Activated CD8-positive, alpha-beta memory T cell treated with anti-CD3 and anti-CD28 coated beads, Interleukin-2, amount 50 U/mL, for 48 hours (primary cell): Measurements from ENCODE around the gene COQ9.
"Not testable (repeated sequence)": the region's sequence is repeated elsewhere in the genome, so short reads cannot be mapped to it uniquely, and the experiment has no call there.

Source experiments
- DNase-seq: peaks from one replicate; pipeline ENCODE4 v3.0.0-alpha.2; 2020

Gene COQ9

GRCh38 chr16:57447186-57447962 lies at the start of gene COQ9, which contains the start of gene CIAPIN1:
Gene COQ9 (plus strand): TSS chr16:57447479. CDS start chr16:57447506, 27 bp downstream.
Gene CIAPIN1 (minus strand): TSS chr16:57447385. CDS start chr16:57440928, 6,457 bp downstream.
- peak; percentile 95 for DNase-seq

- not testable (repeated sequence) for DNase-seq
Measured at GRCh38 chr16:57397493-57397892, 49.8 kb upstream of the COQ9 start.

GRCh38 chr16:57401943-57402640 lies 45.2 kb upstream of the COQ9 start:
- DNase-seq: no peak

GRCh38 chr16:57403965-57404817 lies 43.1 kb upstream of the COQ9 start, which contains the start of gene CCL17:
Gene CCL17 (plus strand): TSS chr16:57404767. CDS start chr16:57413933, 9,166 bp downstream.
- DNase-seq: no peak

GRCh38 chr16:57405097-57405496 lies 42.2 kb upstream of the COQ9 start:
- no peak for DNase-seq

GRCh38 chr16:57406881-57407280 lies 40.4 kb upstream of the COQ9 start:
- DNase-seq: no peak

GRCh38 chr16:57407521-57408353 lies 39.5 kb upstream of the COQ9 start:
- no peak for DNase-seq

GRCh38 chr16:57409065-57409464 lies 38.2 kb upstream of the COQ9 start:
- DNase-seq: no peak

- no peak for DNase-seq
Measured at GRCh38 chr16:57409870-57410587, 37.2 kb upstream of the COQ9 start.

GRCh38 chr16:57411362-57411976 lies 35.8 kb upstream of the COQ9 start:
- no peak for DNase-seq

GRCh38 chr16:57412584-57412983 lies 34.7 kb upstream of the COQ9 start:
- no peak for DNase-seq

GRCh38 chr16:57413301-57413730 lies 34.0 kb upstream of the COQ9 start:
- no peak for DNase-seq

- no peak for DNase-seq
Measured at GRCh38 chr16:57413733-57414132, 33.5 kb upstream of the COQ9 start.

GRCh38 chr16:57416084-57416483 lies 31.2 kb upstream of the COQ9 start:
- no peak for DNase-seq

- DNase-seq: no peak
Measured at GRCh38 chr16:57419506-57419905, 27.8 kb upstream of the COQ9 start.

GRCh38 chr16:57422026-57422944 lies 25.0 kb upstream of the COQ9 start:
- DNase-seq: no peak

GRCh38 chr16:57423152-57423551 lies 24.1 kb upstream of the COQ9 start:
- no peak for DNase-seq

- no peak for DNase-seq
Measured at GRCh38 chr16:57424583-57424982, 22.7 kb upstream of the COQ9 start.

- no peak for DNase-seq
Measured at GRCh38 chr16:57426356-57426755, 20.9 kb upstream of the COQ9 start.

GRCh38 chr16:57427307-57427706 lies 20.0 kb upstream of the COQ9 start:
- no peak for DNase-seq
